ENCODE measurements around the gene ECE1. TPM values are rescaled to one million over a fixed set of nuclear protein-coding genes. Genes with fewer than 3 reads are reported as not detected.
"Not testable (repeated sequence)": the region's sequence is repeated elsewhere in the genome, so short reads cannot be mapped to it uniquely, and the experiment has no call there.

The ECE1 gene
- total and polyA plus RNA-seq, 2 experiments from 2014 or later: 82.3 to 100 TPM

GRCh38 chr1:21192871-21193270, 97.4 kb downstream of the ECE1 start:
- WGBS, 2 experiments (ENCODE audit: low coverage in 1 of 2, low lambda C conversion rate in 2 of 2, missing lambda C conversion rate in 2 of 2): 79 to 87% methylated on average over 4 of the region's 4 CpGs
- Histone ChIP-seq H3K4me2 (ENCODE audit: unreplicated experiment) (no peak overlapping the region), H3K36me3 (ENCODE audit: low read depth) (no peaks in the 10 kb centered on the region), H3F3A (ENCODE audit: insufficient read depth) (no peaks in the 10 kb centered on the region), H3K9ac (no peak overlapping the region), H3K79me2 (ENCODE audit: insufficient read depth) (no peaks in the 10 kb centered on the region), H4K20me1 (ENCODE audit: insufficient read depth) (no peaks in the 10 kb centered on the region), H3K27ac (no peak overlapping the region), H3K27me3 (replicated peaks; ENCODE audit: insufficient read depth) (no peaks in the 10 kb centered on the region), H3K4me3 (no peak overlapping the region), H3K9me3 (ENCODE audit: low read depth) (no peaks in the 10 kb centered on the region), H2AFZ (no peak overlapping the region), H3K9me2 (ENCODE audit: insufficient read depth) (no peaks in the 10 kb centered on the region), H3K4me1 (ENCODE audit: insufficient read depth) (peaks cover 10% of the 10 kb centered on the region; the same call in 1 of the 2 replicates)
- in situ Hi-C loops (cut with MboI): loop anchor here (25.0 kb wide), 2 partner anchors 206 to 656 kb away; no protein-coding TSS in a partner anchor
- no peak for TF ChIP-seq EZH2phosphoT487 (IDR thresholded peaks at IDR 0.05; ENCODE audit: insufficient read depth, low read depth)
- TF ChIP-seq EZH2 (IDR thresholded peaks at IDR 0.05; ENCODE audit: insufficient read depth, poor library complexity, severe bottlenecking): no peak
- DNase-seq: no peak

GRCh38 chr1:21192284-21192683, 98.0 kb downstream of the ECE1 start:
- no peak overlapping the region for H2AFZ ChIP-seq
- 74 to 77% methylated on average over 5 of the region's 5 CpGs for WGBS, 2 experiments (ENCODE audit: low coverage in 1 of 2, low lambda C conversion rate in 2 of 2, missing lambda C conversion rate in 2 of 2)

DNA sequence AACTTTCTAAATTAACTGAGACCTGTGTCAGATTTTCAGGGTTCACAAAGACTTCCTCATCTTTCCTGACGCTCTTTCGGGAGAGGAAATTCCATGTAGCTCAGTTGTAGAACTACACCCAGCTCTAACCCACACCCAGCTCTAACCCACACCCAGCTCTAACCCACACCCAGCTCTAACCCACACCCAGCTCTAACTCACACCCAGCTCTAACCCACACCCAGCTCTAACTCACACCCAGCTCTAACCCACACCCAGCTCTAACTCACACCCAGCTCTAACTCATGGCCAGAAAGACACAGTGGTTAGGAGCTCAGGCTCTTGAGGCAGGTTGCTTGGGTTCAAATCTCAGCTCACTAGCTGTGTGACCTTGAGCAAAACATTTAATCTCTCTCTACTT, 99.5 kb downstream of the ECE1 start:
- H3K27ac ChIP-seq; H4K20me1 ChIP-seq (ENCODE audit: insufficient read depth); H3K9ac ChIP-seq; H3F3A ChIP-seq (ENCODE audit: insufficient read depth); H3K9me3 ChIP-seq (ENCODE audit: low read depth); H3K79me2 ChIP-seq (ENCODE audit: insufficient read depth); H2AFZ ChIP-seq; H3K9me2 ChIP-seq (ENCODE audit: insufficient read depth); H3K27me3 ChIP-seq (replicated peaks; ENCODE audit: insufficient read depth); DNase-seq; H3K4me3 ChIP-seq; H3K36me3 ChIP-seq (ENCODE audit: low read depth): not testable (repeated sequence)
- peaks cover 10% of the 10 kb centered on the region; the same call in 1 of the 2 replicates for H3K4me1 ChIP-seq (ENCODE audit: insufficient read depth)
- in situ Hi-C loops (cut with MboI): loop anchor here (25.0 kb wide), 2 partner anchors 203 to 653 kb away; no protein-coding TSS in a partner anchor
- 13 to 15% methylated on average over 2 of the region's 2 CpGs for WGBS, 2 experiments (ENCODE audit: low coverage in 1 of 2, low lambda C conversion rate in 2 of 2, missing lambda C conversion rate in 2 of 2)
- H3K4me2 ChIP-seq (ENCODE audit: unreplicated experiment): peak overlapping the region; percentile 28

More at GRCh38 chr1:21192284-21192683, 98.0 kb downstream of the ECE1 start:
- in situ Hi-C loops (cut with MboI): loop anchor here (25.0 kb wide), 2 partner anchors 205 to 655 kb away; no protein-coding TSS in a partner anchor
- no peak for DNase-seq
- Histone ChIP-seq H3K27me3 (replicated peaks; ENCODE audit: insufficient read depth) (no peaks in the 10 kb centered on the region), H4K20me1 (ENCODE audit: insufficient read depth) (no peaks in the 10 kb centered on the region), H3K36me3 (ENCODE audit: low read depth) (no peaks in the 10 kb centered on the region), H3F3A (ENCODE audit: insufficient read depth) (no peaks in the 10 kb centered on the region), H3K4me2 (ENCODE audit: unreplicated experiment) (no peak overlapping the region), H3K79me2 (ENCODE audit: insufficient read depth) (no peaks in the 10 kb centered on the region), H3K4me1 (ENCODE audit: insufficient read depth) (peaks cover 10% of the 10 kb centered on the region; the same call in 1 of the 2 replicates), H3K4me3 (no peak overlapping the region), H3K27ac (no peak overlapping the region), H3K9me3 (ENCODE audit: low read depth) (no peaks in the 10 kb centered on the region), H3K9me2 (ENCODE audit: insufficient read depth) (no peaks in the 10 kb centered on the region), H3K9ac (no peak overlapping the region)
- TF ChIP-seq EZH2phosphoT487 (IDR thresholded peaks at IDR 0.05; ENCODE audit: insufficient read depth, low read depth): no peak
- TF ChIP-seq EZH2 (IDR thresholded peaks at IDR 0.05; ENCODE audit: insufficient read depth, poor library complexity, severe bottlenecking): no peak

GRCh38 chr1:21189906-21190500, 100.3 kb downstream of the ECE1 start:
- in situ Hi-C loops (cut with MboI): loop anchor here (10.0 to 25.0 kb wide), 3 partner anchors 203 to 653 kb away; no protein-coding TSS in a partner anchor

More at GRCh38 chr1:21189906-21190500, 100.3 kb downstream of the ECE1 start:
- Histone ChIP-seq H3K9me2 (ENCODE audit: insufficient read depth) (no peaks in the 10 kb centered on the region), H3K9me3 (ENCODE audit: low read depth) (no peaks in the 10 kb centered on the region), H3K79me2 (ENCODE audit: insufficient read depth) (no peaks in the 10 kb centered on the region), H4K20me1 (ENCODE audit: insufficient read depth) (no peaks in the 10 kb centered on the region), H2AFZ (no peak overlapping the region), H3K36me3 (ENCODE audit: low read depth) (no peaks in the 10 kb centered on the region), H3F3A (ENCODE audit: insufficient read depth) (no peaks in the 10 kb centered on the region), H3K27me3 (replicated peaks; ENCODE audit: insufficient read depth) (no peaks in the 10 kb centered on the region), H3K4me1 (ENCODE audit: insufficient read depth) (peaks cover 9% of the 10 kb centered on the region; the same call in 1 of the 2 replicates), H3K4me2 (ENCODE audit: unreplicated experiment) (no peak overlapping the region), H3K4me3 (no peak overlapping the region), H3K9ac (no peak overlapping the region), H3K27ac (no peak overlapping the region)
- DNase-seq: no peak
- TF ChIP-seq EZH2 (IDR thresholded peaks at IDR 0.05; ENCODE audit: insufficient read depth, poor library complexity, severe bottlenecking) (no peak), EZH2phosphoT487 (IDR thresholded peaks at IDR 0.05; ENCODE audit: insufficient read depth, low read depth) (no peak)
- WGBS, 2 experiments (ENCODE audit: low coverage in 1 of 2, low lambda C conversion rate in 2 of 2, missing lambda C conversion rate in 2 of 2): 91 to 95% methylated on average over 1 of the region's 1 CpG
